Stimulated activated CD8-positive, alpha-beta memory T cell treated with anti-CD3 and anti-CD28 coated beads, Interleukin-15, amount 100 ng/mL, for 24 hours (primary cell): ENCODE data around the gene PTPN4.

Source experiments
- DNase-seq: peaks from one replicate; pipeline ENCODE4 v3.0.0-alpha.2; 2020; ENCODE audit warnings: low read depth

The PTPN4 gene

GRCh38 chr2:119731983-119732382 is 27.7 kb upstream of the PTPN4 start:
- no peak for DNase-seq

- DNase-seq = no peak
Observed at GRCh38 chr2:119732601-119733164, 27.0 kb upstream of the PTPN4 start.

- DNase-seq = no peak
Observed at GRCh38 chr2:119734047-119734446, 25.7 kb upstream of the PTPN4 start.

- DNase-seq = no peak
Observed at GRCh38 chr2:119735565-119735964, 24.2 kb upstream of the PTPN4 start.

GRCh38 chr2:119736021-119736420 is 23.7 kb upstream of the PTPN4 start:
- no peak for DNase-seq

DNA sequence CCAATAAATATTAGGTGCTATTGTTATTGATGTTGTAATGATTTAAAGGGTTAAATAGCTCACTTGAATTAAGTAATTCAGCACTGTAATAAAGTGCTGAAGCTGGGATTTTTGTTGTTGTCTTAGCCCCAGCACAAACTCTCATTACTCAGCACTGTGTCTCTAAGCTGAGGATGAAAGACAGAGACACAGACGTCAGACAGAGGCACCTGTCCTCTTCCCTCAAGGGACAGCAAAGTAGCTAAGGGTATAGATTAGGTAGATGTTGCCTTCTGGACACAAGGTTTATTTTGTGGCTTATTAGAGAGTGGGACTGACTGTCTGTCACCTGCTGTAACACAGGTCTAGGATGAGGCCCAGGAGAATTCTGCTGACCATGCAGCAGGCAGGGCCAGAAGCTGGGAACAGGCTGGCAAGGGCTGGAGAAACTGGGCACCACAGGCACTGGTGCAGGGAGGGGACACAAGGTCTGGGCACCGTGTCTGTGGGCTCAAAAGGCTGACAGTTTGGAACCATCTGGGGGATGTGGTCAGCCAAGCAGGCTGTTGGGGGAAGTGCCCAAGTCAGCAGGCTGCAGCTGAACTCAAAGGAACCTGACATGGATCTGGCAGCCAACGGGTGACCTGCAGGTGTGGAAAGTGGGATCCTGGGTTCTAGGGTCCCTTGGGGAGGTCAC is 20.0 kb upstream of the PTPN4 start:
- DNase-seq = no peak

- DNase-seq = no peak
Observed at GRCh38 chr2:119741001-119741400, 18.7 kb upstream of the PTPN4 start.

DNA sequence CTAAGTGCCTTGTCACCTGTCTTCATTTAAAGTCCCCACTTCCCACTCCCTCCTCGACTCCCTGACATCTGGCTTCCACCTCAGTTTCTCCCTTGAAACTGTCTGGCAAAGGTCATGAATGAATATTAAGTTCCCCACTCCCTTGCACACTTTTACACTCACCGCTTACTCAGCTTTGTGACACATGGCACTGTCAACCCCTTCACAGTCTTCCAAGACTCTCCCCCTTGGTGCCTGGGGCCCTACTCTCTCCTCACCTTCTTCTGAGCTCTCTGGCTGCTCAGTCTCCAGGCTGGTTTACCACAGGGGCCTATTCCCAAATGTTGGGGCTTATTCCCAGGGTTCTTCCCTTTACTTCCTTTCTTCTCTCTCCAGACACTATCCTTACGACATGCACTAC is 17.9 kb upstream of the PTPN4 start:
- no peak for DNase-seq

- DNase-seq = no peak
Observed at GRCh38 chr2:119744335-119744939, 15.3 kb upstream of the PTPN4 start.

DNA sequence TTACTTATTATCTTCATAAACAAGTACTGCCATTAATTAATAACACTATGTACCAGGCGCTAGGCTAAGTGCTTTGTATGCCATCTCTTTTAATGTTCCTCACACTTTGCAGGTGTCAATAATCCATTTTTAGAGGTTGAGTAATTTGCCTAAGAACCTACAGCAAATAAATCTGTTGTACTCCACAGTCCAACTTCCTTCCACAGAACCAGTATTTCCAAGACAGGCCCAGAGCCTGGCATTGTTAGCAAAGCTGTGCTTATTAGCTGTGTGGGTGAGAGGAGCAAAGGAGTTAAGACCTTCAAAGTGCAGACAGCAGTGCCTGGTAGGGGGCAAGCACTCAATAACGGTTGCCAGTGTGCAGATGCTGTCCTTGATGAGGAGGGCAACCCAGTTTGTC is 14.2 kb upstream of the PTPN4 start:
- DNase-seq = no peak

GRCh38 chr2:119746836-119747686 is 12.7 kb upstream of the PTPN4 start:
- no peak for DNase-seq

GRCh38 chr2:119748135-119748534 is 11.6 kb upstream of the PTPN4 start:
- DNase-seq = no peak

GRCh38 chr2:119749477-119750012 is 10.2 kb upstream of the PTPN4 start:
- DNase-seq = no peak

GRCh38 chr2:119751706-119752105 is 8.0 kb upstream of the PTPN4 start:
- DNase-seq = no peak

DNA sequence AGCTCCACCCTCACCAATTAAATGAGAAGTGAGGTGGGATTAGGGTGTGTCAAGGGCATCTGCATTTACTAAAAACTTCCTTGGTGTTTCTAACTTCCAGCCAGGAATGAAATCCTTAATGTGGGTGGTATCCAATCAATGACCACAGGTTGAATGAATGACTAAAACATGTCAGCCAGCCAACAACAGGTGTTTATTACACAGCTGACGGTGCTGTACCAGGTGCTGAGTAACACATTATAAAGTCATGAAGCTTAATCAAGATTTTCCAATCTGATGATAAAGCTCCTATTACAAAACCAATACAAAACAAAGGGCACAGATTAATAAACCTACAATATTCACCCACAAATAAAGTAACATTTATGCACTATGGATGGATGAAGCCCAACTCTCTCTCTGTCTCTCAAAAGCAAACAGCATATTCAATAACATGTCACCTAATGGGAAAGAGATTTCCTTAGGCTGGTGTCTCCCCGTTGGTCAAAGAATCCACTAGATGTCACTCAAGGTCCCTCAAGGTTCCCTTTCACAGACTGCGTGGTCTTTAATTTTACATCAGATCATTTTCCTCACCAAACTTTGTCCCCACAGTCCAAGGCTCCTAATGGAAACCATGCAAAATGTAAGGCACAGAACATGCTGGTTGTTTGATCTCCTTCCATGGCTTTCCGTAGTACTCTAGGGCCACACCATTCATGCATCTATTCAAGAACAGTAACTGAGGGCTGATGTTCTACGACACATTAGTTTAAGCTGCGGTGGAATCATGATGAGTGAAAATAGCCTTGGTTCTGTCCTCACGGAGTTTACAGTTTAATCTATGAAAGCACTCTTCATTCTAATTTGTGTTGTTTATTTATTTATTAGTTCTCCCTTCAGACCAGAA is 6.4 kb upstream of the PTPN4 start:
- DNase-seq = no peak

DNA sequence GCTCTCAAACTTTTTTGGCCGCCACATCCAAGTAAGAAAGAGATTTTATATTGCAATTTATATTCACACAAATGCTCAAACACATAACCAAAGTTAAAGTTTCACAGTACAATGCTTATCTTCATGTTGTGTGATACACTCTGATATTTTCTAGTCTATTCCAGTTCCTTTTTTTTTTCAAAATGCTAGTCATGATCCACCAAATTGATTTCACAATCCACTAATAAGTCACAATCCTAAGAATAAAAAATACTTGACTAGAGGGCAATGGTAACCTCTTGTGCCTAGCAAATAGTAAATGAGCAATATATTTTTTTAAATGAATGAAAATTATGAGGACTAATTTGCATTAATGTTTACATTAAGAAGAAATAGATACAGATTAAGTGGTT is 5.8 kb upstream of the PTPN4 start:
- DNase-seq = no peak

DNA sequence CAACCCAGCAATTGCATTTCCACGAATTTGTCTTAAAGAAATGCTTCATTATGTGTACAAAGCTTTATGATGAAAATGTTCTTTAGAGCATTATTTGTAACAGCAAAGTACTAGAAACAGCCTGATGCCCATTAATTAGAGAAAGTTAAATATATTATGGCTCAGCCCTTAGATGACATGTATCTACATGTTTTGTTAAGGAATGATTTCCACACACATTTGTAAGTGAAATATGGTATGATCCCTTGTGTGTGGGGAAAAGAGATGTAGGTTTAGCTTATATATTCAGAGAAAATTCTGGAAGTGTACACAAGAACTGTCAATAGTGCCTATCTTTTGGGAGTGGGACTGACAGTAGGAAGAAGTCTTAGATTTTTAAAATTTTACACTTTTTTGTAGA is 3.8 kb upstream of the PTPN4 start:
- no peak for DNase-seq

DNA sequence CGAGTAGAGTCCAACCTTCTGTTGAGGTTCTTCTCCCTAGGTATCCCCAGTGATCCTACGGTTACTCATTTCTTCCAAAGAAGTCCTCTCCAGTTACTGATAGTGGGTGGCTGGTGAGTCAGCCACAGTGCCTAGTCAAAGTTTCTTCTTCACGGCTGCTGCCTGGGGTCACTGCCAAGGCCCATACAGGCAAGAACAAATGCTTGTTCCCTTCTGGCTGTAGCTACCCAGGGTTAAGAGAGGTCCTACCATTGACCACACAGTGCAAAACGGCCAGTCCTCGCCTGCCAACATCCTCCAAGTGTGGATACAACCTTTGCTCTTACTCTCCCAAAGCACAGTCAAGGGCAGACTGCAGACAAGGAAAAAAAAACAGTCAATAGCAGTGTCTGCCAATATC is 2.9 kb upstream of the PTPN4 start:
- no peak for DNase-seq

DNA sequence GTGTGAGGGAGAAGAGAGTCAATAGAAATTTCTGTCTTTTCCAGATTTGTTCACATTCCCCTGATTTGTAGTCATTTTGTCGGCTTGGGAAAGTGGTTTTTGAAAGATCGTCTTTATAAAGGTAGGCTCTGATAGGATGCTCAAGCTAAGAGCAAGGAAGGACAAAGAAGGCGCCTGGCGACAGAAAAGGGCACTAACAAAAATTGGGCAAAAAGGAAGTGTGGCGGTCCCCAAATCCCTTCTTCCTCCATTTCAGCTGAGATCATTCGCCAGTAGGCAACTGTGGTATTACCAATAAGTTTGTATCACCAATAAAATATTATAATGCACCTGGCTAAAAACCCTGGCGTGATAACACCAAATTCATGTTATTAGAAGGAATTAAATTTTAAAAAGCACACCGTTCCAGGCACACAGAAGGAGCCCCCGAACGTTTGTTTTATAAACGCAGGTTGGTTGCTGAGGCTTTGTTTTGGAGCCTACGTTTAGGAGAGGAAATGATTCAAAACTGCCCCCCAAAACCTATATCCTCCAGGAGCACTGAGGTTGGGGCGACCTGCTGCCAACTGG is 756 bp upstream of the PTPN4 start:
- no peak for DNase-seq

- no peak for DNase-seq
Observed at GRCh38 chr2:119760237-119760955, 674 bp downstream of the PTPN4 start.

- no peak for DNase-seq
Observed at GRCh38 chr2:119760956-119761275, 1.2 kb downstream of the PTPN4 start.
